Activated CD8-positive, alpha-beta memory T cell treated with anti-CD3 and anti-CD28 coated beads, Interleukin-2, amount 50 U/mL, for 1 hour (primary cell): ENCODE data around the gene MAIP1.
"Not testable (repeated sequence)": the region's sequence is repeated elsewhere in the genome, so short reads cannot be mapped to it uniquely, and the experiment has no call there.

Source experiments
- DNase-seq: peaks from one replicate; pipeline ENCODE4 v3.0.0-alpha.2; 2020; ENCODE audit errors: extremely low read depth

The MAIP1 gene

DNA sequence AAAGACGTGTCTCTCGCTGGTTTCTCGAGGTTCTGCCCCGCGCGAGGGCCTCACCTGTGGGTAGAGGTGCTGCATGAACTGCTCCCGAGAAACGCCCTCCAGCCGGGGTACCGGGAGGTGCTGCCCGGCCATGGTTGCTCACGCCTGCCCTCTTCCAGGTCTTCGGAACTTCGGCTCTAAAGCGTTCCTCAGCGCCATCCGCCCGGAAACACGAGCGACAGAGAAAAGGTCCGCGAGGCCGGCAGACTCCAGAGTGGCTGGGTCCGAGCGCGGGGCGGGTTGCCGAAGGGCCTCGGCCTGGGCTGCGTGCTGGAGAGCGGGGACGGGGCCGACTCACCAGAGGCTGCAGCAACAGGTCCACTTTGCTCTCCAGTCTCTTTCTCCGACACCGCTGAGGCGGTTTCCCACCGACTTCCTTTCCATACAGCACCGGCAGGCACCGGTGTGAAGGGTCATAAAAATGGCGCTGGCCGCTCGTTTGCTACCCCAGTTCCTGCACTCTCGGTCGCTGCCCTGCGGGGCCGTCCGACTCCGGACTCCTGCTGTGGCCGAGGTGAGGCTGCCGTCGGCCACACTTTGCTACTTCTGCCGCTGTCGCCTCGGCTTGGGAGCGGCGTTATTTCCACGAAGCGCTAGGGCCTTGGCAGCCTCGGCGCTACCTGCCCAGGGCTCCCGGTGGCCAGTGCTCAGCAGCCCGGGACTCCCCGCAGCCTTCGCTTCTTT lies at the start of gene MAIP1, which contains the start of gene TYW5:
Gene MAIP1 (plus strand): TSS at position 244 of the 723 bp plus-strand sequence. CDS start 217 bp downstream, at position 461.
Gene TYW5 (minus strand): TSS at position 153 of the 723 bp plus-strand sequence. CDS start 21 bp downstream, at position 132.
- peak; percentile 55 for DNase-seq

- no peak for DNase-seq
Observed at GRCh38 chr2:199907008-199907714, 48.2 kb upstream of the MAIP1 start.

DNA sequence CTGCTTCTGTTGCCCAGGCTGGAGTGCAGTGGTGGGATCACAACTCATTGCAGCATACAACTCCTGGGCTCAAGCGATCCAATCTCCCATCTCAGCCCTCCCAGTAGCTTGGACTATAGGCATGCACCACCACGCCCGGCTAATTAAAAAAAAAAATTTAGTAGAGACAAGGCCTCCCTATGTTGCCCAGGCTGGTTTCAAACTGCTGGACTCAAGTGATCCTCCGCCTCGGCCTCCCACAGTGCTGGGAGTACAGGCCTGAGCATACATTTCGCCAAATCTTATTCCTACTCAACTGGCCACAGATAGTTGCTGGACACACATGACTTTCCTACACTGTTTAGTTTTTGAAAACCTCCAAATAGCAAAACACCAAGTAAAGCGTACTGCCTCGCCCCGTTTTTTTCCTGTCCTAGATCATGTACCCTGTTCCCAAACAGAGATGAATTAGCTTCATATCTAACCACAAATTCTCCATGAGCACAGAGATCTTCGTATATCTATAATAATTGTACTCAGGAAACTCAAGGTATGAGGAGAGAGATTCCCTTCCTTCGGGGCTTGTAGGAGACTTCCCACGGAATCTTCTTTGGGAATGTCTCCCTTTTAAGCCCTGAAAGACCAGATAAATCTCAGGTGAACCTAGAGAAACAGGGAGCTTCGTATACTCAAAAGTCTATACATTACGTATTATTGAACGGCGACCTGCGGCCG lies 44.9 kb upstream of the MAIP1 start:
- no peak for DNase-seq

GRCh38 chr2:199911052-199911876 lies 44.1 kb upstream of the MAIP1 start, which contains the start of gene C2orf69:
TSS of gene C2orf69 (plus strand) at chr2:199911293. CDS start at chr2:199911439, 146 bp downstream.
- DNase-seq: peak; percentile 74

DNA sequence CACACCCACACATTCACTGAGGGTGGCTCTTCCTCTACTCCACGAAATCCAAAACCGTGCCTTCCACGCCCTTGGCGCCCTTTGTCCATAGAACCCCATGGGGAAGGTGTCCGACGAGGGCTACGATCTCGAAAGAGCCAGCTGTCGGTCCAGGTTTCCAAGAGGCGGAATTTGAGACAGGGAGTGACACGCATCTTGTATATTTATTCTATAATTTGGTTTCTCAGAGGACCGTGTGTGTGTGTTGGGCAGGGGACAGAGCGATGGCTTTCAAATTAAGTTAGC lies 43.6 kb upstream of the MAIP1 start:
- DNase-seq: no peak

- DNase-seq: not testable (repeated sequence)
Observed at GRCh38 chr2:199912553-199913114, 42.7 kb upstream of the MAIP1 start.

- DNase-seq: no peak
Observed at GRCh38 chr2:199914372-199914958, 40.9 kb upstream of the MAIP1 start.

GRCh38 chr2:199916980-199917379 lies 38.4 kb upstream of the MAIP1 start:
- DNase-seq: no peak

DNA sequence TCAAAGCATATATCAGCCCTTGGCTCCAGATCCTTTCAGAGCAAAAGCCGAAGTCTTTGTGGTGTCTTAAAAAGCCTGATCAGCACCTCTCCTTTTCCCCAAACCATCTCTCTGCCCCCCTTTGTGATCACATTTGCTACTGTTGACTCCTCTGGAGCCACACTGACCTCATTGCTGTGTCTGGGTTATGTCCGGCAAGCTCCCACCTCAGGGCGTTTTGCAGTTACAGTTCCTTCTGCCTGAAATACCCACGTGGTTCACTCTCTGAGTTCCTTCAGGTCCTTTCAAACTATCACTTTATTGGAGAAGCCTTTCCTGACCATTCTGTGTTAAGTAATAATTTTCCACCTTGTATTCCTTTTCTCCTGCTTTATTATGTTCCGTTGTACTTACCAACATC lies 32.5 kb upstream of the MAIP1 start:
- DNase-seq: no peak

GRCh38 chr2:199923924-199924323 lies 31.5 kb upstream of the MAIP1 start:
- no peak for DNase-seq

GRCh38 chr2:199926806-199927205 lies 28.6 kb upstream of the MAIP1 start:
- no peak for DNase-seq

DNA sequence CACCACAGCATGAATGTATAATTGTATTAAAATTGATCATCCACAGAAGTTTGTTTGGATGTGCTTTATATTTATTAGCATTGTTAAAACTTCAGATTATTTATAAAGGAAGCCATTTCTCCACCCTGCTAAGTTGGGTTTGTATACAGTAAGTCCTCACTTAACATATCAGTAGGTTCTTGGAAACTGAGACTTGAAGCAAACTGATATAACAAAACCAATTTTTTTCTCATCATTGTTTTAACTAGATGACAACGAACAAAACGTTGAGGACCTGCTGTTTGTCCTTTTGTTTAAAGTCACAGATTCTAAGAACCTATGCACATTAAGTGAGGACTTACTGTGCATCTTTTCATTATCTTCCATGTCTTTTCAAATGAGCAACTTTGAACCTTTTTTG lies 27.2 kb upstream of the MAIP1 start:
- DNase-seq: no peak

DNA sequence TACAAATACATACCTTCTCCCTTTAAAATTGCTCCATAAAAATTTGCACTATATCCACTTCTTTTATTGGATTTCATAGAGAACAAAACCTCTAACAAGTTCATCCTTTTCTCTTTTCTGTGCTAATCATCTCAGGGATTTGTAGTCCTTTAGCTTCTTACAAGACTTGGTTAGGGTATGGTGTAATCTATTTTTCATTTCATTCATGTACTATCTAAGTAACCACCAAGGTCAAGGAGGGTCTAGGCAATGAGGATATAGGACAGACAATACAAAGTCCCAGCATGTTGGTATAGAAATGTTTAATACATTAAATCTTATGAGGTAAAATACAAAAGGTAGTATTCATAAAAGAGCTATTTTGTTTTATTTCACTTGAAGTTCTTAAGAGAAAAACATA lies 26.8 kb upstream of the MAIP1 start:
- no peak for DNase-seq

- DNase-seq: no peak
Observed at GRCh38 chr2:199929262-199929661, 26.1 kb upstream of the MAIP1 start.

- no peak for DNase-seq
Observed at GRCh38 chr2:199932312-199932855, 23.0 kb upstream of the MAIP1 start.

- no peak for DNase-seq
Observed at GRCh38 chr2:199933466-199933865, 21.9 kb upstream of the MAIP1 start.

GRCh38 chr2:199936554-199936953 lies 18.8 kb upstream of the MAIP1 start:
- DNase-seq: no peak

DNA sequence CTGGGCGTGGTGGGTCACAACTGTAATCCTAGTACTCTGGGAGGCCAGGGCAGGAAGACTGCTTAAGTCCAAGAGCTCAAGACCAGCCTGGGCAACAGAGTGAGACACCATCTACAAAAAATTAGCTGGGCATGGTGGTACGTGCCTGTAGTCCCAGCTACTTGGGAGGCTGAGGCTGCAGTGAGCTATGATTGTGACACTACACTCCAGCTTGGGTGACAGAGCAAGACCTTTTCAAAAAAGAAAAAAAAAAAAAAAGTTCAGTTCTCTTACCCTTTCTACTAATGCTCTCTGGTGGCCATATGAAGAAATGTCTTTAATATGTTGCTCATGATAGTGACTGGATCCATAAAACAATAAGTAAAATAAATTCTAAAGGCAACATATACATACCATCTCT lies 15.0 kb upstream of the MAIP1 start:
- no peak for DNase-seq

- no peak for DNase-seq
Observed at GRCh38 chr2:199943373-199943772, 12.0 kb upstream of the MAIP1 start.

GRCh38 chr2:199946196-199946595 lies 9.2 kb upstream of the MAIP1 start:
- no peak for DNase-seq

GRCh38 chr2:199946836-199947235 lies 8.5 kb upstream of the MAIP1 start:
- no peak for DNase-seq
